ENCODE measurements around the gene SFXN5.

GRCh38 chr2:73034661-73035375 lies 36.7 kb downstream of the SFXN5 start:
- no peak for TF ChIP-seq CTCF (optimal IDR thresholded peaks at IDR 0.05 in 1 of 3, IDR thresholded peaks at IDR 0.05 in 1 of 3, conservative IDR thresholded peaks at IDR 0.05 in 1 of 3; ENCODE audit: extremely low read depth in 1 of 3, insufficient read depth in 2 of 3, low read length in 3 of 3)
- TF ChIP-seq EZH2 (IDR thresholded peaks at IDR 0.05; ENCODE audit: low read length): no peak
